ENCODE measurements around the gene PGM1. TPM values are rescaled to one million over a fixed set of nuclear protein-coding genes. Genes with fewer than 3 reads are reported as not detected.
A peak's percentile ranks its signal among the peaks of the same experiment; 100 is the strongest.

Gene PGM1
- polyA plus RNA-seq, 1 of the 3 experiments (the other 2 are of a cell fraction), result 20.7 TPM

DNA sequence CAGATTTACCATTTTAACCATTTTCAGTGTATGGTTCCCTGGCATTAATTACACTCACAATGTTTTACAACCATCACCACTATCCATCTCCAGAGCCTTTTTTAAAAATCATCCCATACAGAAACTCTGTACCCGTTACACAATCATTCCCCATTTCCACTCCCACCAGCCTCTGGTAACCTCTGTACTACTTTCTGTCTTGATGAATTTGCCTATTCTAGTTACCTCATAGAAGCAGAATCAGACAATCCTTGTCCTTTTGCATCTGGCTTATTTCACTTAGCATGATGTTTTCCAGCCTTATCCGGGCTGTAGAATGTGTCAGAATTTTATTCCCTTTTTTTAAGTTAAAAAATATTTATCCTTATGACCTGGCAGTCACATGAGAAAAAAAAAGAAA is 33.0 kb downstream of the PGM1 start:
- no peaks in the 10 kb centered on the region for H3K79me2 ChIP-seq (ENCODE audit: insufficient read depth)
- DNase-seq, result no peak
- peaks cover 15 to 21% of the 10 kb centered on the region in 2 experiments for H3K36me3 ChIP-seq (replicated peaks in 1 of 2; ENCODE audit: control insufficient read depth in 1 of 2, insufficient read depth in 2 of 2, low read length in 1 of 2)
- no peak overlapping the region for H3K9ac ChIP-seq
- 86% methylated on average over 2 of the region's 2 CpGs for WGBS (ENCODE audit: low lambda C conversion rate)
- ChIA-PET CTCF (no interaction called here), POLR2A (no interaction called here)
- H3F3A ChIP-seq (replicated peaks; ENCODE audit: insufficient read depth), result no peaks in the 10 kb centered on the region
- TF ChIP-seq MXI1 (IDR thresholded peaks at IDR 0.05; ENCODE audit: low read depth, low read length) (no peak), SMC3 (IDR thresholded peaks at IDR 0.05; ENCODE audit: low read depth, low read length) (no peak), CHD2 (IDR thresholded peaks at IDR 0.05; ENCODE audit: low read length, partially characterized antibody) (no peak), MEF2A (IDR thresholded peaks at IDR 0.05; ENCODE audit: borderline replicate concordance, low read depth) (no peak), TEAD4 (IDR thresholded peaks at IDR 0.05; ENCODE audit: borderline replicate concordance, insufficient read depth) (no peak), EZH2phosphoT487 (IDR thresholded peaks at IDR 0.05; ENCODE audit: borderline replicate concordance, low read depth) (no peak), RCOR1 (IDR thresholded peaks at IDR 0.05; ENCODE audit: low read length) (no peak), NRF1 (IDR thresholded peaks at IDR 0.05; ENCODE audit: low read depth, low read length) (no peak), FOXM1 (IDR thresholded peaks at IDR 0.05; ENCODE audit: low read depth) (no peak), GABPA (IDR thresholded peaks at IDR 0.05; ENCODE audit: low read depth) (no peak), ELF1 (IDR thresholded peaks at IDR 0.05) (no peak), RAD21 (IDR thresholded peaks at IDR 0.05; ENCODE audit: low read length) (no peak), NFIC (IDR thresholded peaks at IDR 0.05; ENCODE audit: borderline replicate concordance) (no peak)
- TF ChIP-seq, protein P1, sequence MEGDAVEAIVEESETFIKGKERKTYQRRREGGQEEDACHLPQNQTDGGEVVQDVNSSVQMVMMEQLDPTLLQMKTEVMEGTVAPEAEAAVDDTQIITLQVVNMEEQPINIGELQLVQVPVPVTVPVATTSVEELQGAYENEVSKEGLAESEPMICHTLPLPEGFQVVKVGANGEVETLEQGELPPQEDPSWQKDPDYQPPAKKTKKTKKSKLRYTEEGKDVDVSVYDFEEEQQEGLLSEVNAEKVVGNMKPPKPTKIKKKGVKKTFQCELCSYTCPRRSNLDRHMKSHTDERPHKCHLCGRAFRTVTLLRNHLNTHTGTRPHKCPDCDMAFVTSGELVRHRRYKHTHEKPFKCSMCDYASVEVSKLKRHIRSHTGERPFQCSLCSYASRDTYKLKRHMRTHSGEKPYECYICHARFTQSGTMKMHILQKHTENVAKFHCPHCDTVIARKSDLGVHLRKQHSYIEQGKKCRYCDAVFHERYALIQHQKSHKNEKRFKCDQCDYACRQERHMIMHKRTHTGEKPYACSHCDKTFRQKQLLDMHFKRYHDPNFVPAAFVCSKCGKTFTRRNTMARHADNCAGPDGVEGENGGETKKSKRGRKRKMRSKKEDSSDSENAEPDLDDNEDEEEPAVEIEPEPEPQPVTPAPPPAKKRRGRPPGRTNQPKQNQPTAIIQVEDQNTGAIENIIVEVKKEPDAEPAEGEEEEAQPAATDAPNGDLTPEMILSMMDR (IDR thresholded peaks at IDR 0.05), result no peak
- TF ChIP-seq, protein P2, sequence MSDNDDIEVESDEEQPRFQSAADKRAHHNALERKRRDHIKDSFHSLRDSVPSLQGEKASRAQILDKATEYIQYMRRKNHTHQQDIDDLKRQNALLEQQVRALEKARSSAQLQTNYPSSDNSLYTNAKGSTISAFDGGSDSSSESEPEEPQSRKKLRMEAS (IDR thresholded peaks at IDR 0.05; ENCODE audit: low read depth), result no peak
- TF ChIP-seq, protein P3, sequence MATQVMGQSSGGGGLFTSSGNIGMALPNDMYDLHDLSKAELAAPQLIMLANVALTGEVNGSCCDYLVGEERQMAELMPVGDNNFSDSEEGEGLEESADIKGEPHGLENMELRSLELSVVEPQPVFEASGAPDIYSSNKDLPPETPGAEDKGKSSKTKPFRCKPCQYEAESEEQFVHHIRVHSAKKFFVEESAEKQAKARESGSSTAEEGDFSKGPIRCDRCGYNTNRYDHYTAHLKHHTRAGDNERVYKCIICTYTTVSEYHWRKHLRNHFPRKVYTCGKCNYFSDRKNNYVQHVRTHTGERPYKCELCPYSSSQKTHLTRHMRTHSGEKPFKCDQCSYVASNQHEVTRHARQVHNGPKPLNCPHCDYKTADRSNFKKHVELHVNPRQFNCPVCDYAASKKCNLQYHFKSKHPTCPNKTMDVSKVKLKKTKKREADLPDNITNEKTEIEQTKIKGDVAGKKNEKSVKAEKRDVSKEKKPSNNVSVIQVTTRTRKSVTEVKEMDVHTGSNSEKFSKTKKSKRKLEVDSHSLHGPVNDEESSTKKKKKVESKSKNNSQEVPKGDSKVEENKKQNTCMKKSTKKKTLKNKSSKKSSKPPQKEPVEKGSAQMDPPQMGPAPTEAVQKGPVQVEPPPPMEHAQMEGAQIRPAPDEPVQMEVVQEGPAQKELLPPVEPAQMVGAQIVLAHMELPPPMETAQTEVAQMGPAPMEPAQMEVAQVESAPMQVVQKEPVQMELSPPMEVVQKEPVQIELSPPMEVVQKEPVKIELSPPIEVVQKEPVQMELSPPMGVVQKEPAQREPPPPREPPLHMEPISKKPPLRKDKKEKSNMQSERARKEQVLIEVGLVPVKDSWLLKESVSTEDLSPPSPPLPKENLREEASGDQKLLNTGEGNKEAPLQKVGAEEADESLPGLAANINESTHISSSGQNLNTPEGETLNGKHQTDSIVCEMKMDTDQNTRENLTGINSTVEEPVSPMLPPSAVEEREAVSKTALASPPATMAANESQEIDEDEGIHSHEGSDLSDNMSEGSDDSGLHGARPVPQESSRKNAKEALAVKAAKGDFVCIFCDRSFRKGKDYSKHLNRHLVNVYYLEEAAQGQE (IDR thresholded peaks at IDR 0.05; ENCODE audit: low read depth, low read length), result no peak
- no peak overlapping the region for H3K4me3 ChIP-seq (ENCODE audit: low read depth in 2 of 2, low read length in 1 of 2)
- no peak overlapping the region for H2AFZ ChIP-seq (ENCODE audit: low read depth)
- peak overlapping the region in 1 of 2 experiments; percentile 58; a peak in 1 of 4 replicates for H3K27ac ChIP-seq (ENCODE audit: low read depth in 2 of 2, low read length in 1 of 2)
- no peaks in the 10 kb centered on the region for H4K20me1 ChIP-seq (ENCODE audit: insufficient read depth)
- H3K9me2 ChIP-seq, result no peaks in the 10 kb centered on the region
- H3K4me1 ChIP-seq (ENCODE audit: control insufficient read depth in 1 of 2, insufficient read depth in 2 of 2, low read depth in 1 of 2, low read length in 1 of 2), result peaks cover 5 to 15% of the 10 kb centered on the region in 2 experiments; a peak in 3 of 4 replicates
- no peak overlapping the region for H3K4me2 ChIP-seq
- no peaks in the 10 kb centered on the region for H3K27me3 ChIP-seq (ENCODE audit: insufficient read depth)
- H3K9me3 ChIP-seq, result no peaks in the 10 kb centered on the region
